Body of pancreas (tissue), 4 donors: ENCODE data around the gene TAOK3.
"Not testable (repeated sequence)": the region's sequence is repeated elsewhere in the genome, so short reads cannot be mapped to it uniquely, and the experiment has no call there.

Experiments used
- CTCF ChIP-seq, 7 experiments: fragments of 450-650 bp in 4 of 7; fragments of 200-600 bp in 3 of 7; sonication (generic) in 3 of 7; IDR thresholded peaks; one replicate each; pipeline ENCODE4 v1.5.1; 2016 to 2019; ENCODE audit warnings: antibody characterized with exemption in 7 of 7
- POLR2A ChIP-seq, 3 donors: fragments of 450-650 bp; IDR thresholded peaks; one replicate each; pipeline ENCODE4 v1.6.1; 2016; ENCODE audit warnings: antibody characterized with exemption in 3 of 3, mild to moderate bottlenecking in 2 of 3

DNA sequence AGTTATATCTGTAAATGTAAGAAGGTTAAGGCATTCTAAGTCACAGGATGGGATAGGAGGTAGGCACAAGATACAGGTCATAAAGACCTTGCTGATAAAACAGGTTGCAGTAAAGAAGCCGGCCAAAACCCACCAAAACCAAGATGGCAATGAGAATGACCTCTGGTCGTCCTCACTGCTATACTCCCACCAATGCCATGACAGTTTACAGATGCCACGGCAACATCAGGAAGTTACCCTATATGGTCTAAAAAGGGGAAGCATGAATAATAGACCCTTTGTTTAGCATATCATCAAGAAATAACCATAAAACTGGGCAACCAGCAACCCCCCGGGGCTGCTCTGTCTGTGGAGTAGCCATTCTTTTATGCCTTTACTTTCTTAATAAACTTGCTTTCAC is 64.7 kb downstream of the TAOK3 start:
- TF ChIP-seq POLR2A, CTCF (IDR thresholded peaks at IDR 0.05): not testable (repeated sequence)
